ENCODE data around the gene GRIK4. TPM values are rescaled to one million over a fixed set of nuclear protein-coding genes. Genes with fewer than 3 reads are reported as not detected.

The GRIK4 gene
- total and polyA plus RNA-seq, 4 donors = 0.05 to 0.25 (median 0.06) TPM; not detected in 1

DNA sequence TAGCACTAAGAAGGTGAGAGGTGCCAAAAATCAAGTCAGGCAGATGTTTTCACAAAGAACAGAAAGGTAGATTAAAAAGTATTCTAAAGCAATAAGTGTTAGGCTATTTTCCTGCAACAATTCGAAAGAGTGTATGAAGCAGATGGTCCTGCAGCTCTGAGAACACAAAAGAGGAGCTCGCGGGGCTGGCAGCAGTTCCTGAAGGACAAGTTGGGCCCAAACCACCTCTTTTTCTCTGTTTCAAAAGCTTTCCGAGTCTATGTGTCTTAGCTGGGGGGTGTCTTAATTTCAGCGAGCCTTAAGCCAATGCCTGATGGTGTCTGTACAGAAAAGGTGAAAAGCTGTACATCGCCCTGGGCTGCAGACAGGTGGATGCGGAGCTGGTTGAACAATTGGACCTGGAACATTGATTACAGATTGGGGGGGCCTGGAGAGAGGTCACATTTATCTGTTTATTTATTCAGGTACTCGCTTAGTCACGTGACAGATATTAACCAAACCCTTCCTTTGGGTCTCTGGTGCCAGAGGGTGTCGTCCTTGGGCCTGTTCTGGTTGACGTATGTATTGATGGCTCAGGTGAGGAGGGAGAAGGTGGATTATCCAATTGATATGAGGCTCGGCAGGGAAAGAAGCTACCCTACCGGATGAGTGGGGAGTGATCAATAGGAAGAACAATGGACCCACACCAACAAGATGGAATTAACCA is 24.7 kb downstream of the GRIK4 start:
- WGBS = 91% methylated on average over 13 of the region's 13 CpGs
- no peak for DNase-seq (ENCODE audit: low spot score)
- no peak overlapping the region for H3K4me3 ChIP-seq (ENCODE audit: low read depth in 1 of 3, low read length in 3 of 3)

DNA sequence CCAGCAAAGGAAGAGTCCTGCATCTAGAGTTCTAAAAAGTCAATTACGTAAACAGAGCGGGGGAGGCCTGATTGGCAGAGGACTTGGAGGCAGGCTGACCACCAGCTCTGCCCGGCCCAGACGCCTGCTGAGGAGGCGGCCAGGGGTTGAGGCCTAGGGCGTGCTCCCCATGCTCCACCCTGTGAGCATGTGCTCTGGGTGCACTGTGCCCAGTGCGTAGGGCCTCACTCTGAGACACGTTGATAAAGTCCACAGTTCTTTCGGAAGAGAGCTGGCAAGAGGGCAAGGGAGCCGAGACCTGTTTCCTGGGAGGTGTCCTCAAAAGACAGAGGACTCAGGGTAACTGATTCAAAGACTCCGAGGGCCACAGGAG is 25.2 kb downstream of the GRIK4 start:
- no peaks in the 10 kb centered on the region for H3K4me1 ChIP-seq (ENCODE audit: control insufficient read depth in 4 of 4, insufficient read depth in 4 of 4, low read length in 3 of 4)
- no peaks in the 10 kb centered on the region for H3K27me3 ChIP-seq (ENCODE audit: control insufficient read depth in 4 of 4, insufficient read depth in 4 of 4, low read length in 3 of 4)
- TF ChIP-seq RXRA (IDR thresholded peaks at IDR 0.05) = no peak
- no peak for TF ChIP-seq YY1 (IDR thresholded peaks at IDR 0.05)
- no peak overlapping the region for H3K27ac ChIP-seq (ENCODE audit: low read depth in 1 of 2, low read length in 2 of 2)
- DNase-seq (ENCODE audit: low spot score) = no peak
- H3K4me3 ChIP-seq (ENCODE audit: low read depth in 1 of 3, low read length in 3 of 3) = no peak overlapping the region
- peaks cover 0 to 5% (median under 1%) of the 10 kb centered on the region in 4 donors for H3K9me3 ChIP-seq (ENCODE audit: control insufficient read depth in 4 of 4, low read length in 3 of 4)
- H3K9ac ChIP-seq (ENCODE audit: low read depth in 1 of 2, low read length in 2 of 2) = no peak overlapping the region
- WGBS = 86% methylated on average over 11 of the region's 11 CpGs
- H3K36me3 ChIP-seq (ENCODE audit: control insufficient read depth in 4 of 4, insufficient read depth in 3 of 4, low read depth in 1 of 4, low read length in 3 of 4) = no peaks in the 10 kb centered on the region

More for the DNA sequence above, 24.7 kb downstream of the GRIK4 start:
- H3K27me3 ChIP-seq (ENCODE audit: control insufficient read depth in 4 of 4, insufficient read depth in 4 of 4, low read length in 3 of 4) = no peaks in the 10 kb centered on the region
- no peaks in the 10 kb centered on the region for H3K9me3 ChIP-seq (ENCODE audit: control insufficient read depth in 4 of 4, low read length in 3 of 4)
- TF ChIP-seq, protein P1, sequence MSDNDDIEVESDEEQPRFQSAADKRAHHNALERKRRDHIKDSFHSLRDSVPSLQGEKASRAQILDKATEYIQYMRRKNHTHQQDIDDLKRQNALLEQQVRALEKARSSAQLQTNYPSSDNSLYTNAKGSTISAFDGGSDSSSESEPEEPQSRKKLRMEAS (IDR thresholded peaks at IDR 0.05) = no peak
- TF ChIP-seq HNF4G (IDR thresholded peaks at IDR 0.05) (no peak), FOXA2 (IDR thresholded peaks at IDR 0.05) (no peak), GABPA (IDR thresholded peaks at IDR 0.05 in 1 of 2, conservative IDR thresholded peaks at IDR 0.05 in 1 of 2) (no peak), RXRA (IDR thresholded peaks at IDR 0.05) (no peak), EGR1 (IDR thresholded peaks at IDR 0.05; ENCODE audit: low read depth in 2 of 2) (no peak), RAD21 (IDR thresholded peaks at IDR 0.05) (no peak), TAF1 (conservative IDR thresholded peaks at IDR 0.05) (no peak), HNF4A (conservative IDR thresholded peaks at IDR 0.05) (no peak), CTCF (IDR thresholded peaks at IDR 0.05; ENCODE audit: low read depth, low read length, missing input control) (no peak), FOXA1 (IDR thresholded peaks at IDR 0.05) (no peak), YY1 (IDR thresholded peaks at IDR 0.05) (no peak), ZBTB33 (IDR thresholded peaks at IDR 0.05) (no peak), ATF3 (IDR thresholded peaks at IDR 0.05) (no peak), JUND (IDR thresholded peaks at IDR 0.05) (no peak)
- no peak overlapping the region for H3K9ac ChIP-seq (ENCODE audit: low read depth in 1 of 2, low read length in 2 of 2)
- no peaks in the 10 kb centered on the region for H3K36me3 ChIP-seq (ENCODE audit: control insufficient read depth in 4 of 4, insufficient read depth in 3 of 4, low read depth in 1 of 4, low read length in 3 of 4)
- no peaks in the 10 kb centered on the region for H3K4me1 ChIP-seq (ENCODE audit: control insufficient read depth in 4 of 4, insufficient read depth in 4 of 4, low read length in 3 of 4)
- no peak overlapping the region for H3K27ac ChIP-seq (ENCODE audit: low read depth in 1 of 2, low read length in 2 of 2)

Measured in liver (tissue), 9 donors.